HPDE6-E6E7 (cell line): ENCODE measurements around the gene PLA2G3.
A peak's percentile ranks its signal among the peaks of the same experiment; 100 is the strongest.

Experiments used
- DNase-seq: peaks from one replicate; pipeline ENCODE4 v3.0.0; 2011; ENCODE audit warnings: missing footprints; ENCODE audit errors: extremely low spot score

The PLA2G3 gene

DNA sequence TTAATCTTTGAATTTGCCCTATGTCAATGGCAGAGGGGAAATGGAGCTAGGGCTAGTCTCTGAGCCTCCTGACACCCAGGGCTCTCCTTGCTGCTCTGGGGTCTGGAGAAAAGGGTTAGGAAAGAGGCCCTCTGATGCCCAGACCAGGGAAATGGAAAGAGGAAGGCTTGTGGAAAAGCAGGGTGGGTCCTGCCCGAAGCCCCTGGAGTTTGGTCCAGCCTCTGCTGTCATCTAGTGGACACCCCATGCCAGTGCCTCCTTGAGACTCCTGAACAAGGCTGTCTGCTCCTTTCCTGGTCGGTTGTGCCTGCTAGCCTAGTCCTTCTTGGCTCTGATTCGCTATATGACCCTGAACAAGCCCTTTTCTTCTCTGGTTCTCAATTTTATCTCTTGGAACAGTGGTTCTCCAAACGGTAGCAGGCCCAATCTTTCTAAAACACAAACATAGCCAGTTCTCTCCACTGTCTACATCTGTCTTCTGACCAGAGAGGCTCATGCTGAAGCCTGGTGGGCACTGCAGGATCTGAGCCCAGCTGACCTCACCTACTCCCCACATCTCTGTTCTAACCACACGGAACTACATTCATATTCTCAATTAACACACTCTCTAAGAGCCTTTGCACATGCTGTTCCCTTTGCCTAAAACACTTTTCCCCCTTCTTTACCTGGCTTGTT, 8.8 kb upstream of the PLA2G3 start:
- DNase-seq, result peak; percentile 84

DNA sequence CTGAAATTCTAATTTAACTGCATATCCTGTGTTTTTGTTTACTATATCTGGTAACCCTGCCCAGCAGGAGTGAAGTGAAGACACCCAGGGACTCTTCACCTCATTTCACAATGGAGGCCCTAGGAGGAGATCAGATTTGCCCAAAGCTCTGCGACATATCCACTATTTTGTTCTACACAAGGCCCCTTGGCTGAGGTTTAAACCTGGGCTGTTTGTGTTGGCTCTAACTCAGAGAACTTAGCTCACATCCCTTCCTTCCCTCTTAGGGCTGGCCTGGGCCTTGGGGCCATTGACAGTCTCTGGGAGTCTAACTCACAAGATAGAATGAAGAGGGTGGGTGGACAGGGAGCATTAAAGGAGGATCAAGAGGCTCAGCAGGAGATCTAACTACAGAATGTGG, 8.2 kb upstream of the PLA2G3 start:
- DNase-seq, result no peak

- DNase-seq, result no peak
Measured at GRCh38 chr22:31144223-31144622, 3.9 kb upstream of the PLA2G3 start.

DNA sequence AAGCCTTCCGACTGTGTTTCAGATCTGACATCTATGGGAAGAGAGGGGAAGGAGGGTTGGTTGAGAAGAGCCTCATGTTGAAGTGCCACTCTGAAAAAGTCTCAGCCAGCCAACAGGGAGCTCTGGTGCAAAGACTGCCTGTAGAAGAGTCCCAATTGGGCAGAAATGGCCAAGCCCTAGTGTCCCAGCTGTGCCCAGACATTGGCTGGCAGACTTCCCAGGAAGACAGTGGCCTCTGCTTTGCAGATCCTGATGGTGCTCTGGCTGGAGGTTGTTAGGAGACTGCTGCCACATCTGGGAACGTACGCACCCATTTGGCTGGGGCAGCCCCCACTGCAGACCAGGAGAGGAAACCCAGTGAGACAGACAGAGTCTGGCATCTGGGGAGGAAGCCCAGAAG, 3.2 kb upstream of the PLA2G3 start:
- no peak for DNase-seq

- DNase-seq, result no peak
Measured at GRCh38 chr22:31143038-31143437, 2.7 kb upstream of the PLA2G3 start.

- no peak for DNase-seq
Measured at GRCh38 chr22:31142285-31142684, 2.0 kb upstream of the PLA2G3 start.

DNA sequence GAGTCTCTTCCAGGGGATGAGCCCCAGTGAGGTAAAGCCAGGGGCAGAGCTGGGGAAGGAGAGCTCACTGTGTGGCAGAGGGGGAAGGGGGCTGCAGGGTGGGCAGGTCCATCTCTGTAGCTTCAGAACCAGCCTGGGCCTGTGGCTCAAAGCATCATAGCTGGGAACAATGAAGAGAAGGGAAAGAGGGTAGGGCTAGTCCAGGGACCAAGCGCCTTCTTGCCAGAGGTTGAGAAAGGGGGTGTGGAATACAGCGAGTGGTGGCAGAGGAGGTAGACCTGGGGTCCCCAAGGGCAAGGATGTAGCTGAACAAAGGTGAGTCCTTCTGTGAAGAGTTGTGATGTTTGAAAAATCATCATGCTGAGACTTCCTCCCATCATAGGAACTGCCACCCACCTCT, 1.2 kb upstream of the PLA2G3 start:
- DNase-seq, result no peak

- no peak for DNase-seq
Measured at GRCh38 chr22:31140746-31141145, 438 bp upstream of the PLA2G3 start.

GRCh38 chr22:31139066-31139465, 1.2 kb downstream of the PLA2G3 start:
- no peak for DNase-seq

- no peak for DNase-seq
Measured at GRCh38 chr22:31138126-31138525, 2.2 kb downstream of the PLA2G3 start.

GRCh38 chr22:31137721-31138120, 2.6 kb downstream of the PLA2G3 start:
- no peak for DNase-seq

- DNase-seq, result no peak
Measured at GRCh38 chr22:31136711-31137110, 3.6 kb downstream of the PLA2G3 start.

- DNase-seq, result no peak
Measured at GRCh38 chr22:31136155-31136554, 4.2 kb downstream of the PLA2G3 start.

DNA sequence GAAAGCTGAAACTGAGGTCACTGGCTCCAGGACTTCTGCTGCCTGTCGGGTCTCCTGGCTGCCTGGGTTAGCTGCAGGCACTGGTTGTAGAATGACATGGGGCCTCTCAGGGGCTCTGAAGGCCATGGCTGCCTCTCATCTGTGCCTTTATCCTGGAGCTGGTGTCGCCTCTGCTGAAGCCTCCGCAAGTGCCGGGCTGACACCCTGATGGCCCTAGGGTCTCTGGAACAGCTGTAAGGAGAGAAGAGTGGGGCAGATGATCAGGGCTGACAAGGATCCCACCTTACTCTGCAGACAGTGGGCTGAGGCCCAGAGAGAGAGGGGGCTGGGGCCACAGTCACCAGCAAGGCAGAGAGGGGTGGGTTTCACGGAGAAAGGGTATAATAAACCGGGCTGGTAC, 4.6 kb downstream of the PLA2G3 start:
- DNase-seq, result no peak

DNA sequence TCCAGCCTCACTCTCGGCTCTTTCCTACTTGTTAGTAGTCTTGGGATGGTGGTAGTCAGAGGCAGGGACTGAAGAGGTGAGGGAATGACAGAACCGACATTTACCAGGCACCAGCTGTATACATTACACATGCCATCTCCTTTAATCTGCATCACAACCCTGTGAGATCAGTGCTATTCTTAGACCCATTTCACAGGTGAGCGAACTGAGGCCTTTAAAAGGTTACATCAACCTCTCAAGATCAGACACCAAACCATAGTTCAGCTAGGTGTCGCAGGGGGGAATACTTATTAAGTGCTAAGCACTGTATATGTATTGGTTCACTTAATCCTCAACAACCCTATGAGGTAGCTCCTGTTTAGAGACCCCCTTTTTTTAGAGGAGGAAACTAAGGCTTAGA, 5.6 kb downstream of the PLA2G3 start:
- DNase-seq, result no peak

DNA sequence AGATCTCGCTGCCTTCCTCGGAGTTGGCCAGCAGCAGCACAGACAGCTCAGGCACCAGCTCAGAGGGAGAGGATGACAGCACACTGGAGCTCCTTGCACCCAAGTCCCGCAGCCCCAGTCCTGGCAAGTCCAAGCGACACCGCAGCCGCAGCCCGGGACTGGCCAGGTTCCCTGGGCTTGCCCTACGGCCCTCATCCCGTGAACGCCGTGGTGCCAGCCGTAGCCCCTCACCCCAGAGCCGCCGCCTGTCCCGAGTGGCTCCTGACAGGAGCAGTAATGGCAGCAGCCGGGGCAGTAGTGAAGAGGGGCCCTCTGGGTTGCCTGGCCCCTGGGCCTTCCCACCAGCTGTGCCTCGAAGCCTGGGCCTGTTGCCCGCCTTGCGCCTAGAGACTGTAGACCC, 6.4 kb downstream of the PLA2G3 start:
- DNase-seq, result no peak

- DNase-seq, result no peak
Measured at GRCh38 chr22:31130873-31131272, 9.4 kb downstream of the PLA2G3 start.

- no peak for DNase-seq
Measured at GRCh38 chr22:31128156-31128555, 12.2 kb downstream of the PLA2G3 start.

DNA sequence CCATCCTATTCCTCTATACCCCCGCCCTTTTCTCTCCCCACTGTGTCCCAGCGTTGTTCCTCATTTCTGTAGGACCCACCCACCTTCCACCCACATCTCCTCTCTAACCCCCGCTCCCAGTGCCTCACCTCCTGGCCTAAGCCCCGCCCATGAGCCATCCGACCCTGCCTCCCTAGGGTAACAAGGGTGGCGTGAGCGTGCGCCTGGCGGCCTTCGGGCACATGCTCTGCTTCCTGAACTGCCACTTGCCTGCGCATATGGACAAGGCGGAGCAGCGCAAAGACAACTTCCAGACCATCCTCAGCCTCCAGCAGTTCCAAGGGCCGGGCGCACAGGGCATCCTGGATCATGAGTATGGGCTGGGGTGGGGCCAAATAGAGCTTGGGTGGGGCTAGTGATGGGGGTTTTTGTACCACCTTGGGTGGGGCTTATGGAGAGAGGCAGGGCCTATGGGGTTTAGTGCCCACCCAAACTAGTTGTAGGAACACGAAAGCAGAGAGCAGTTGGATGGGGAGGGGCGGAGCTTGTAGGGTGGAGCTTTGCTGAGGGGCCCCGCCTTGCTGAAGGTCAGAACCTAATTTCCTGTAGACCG, 13.0 kb downstream of the PLA2G3 start:
- no peak for DNase-seq

DNA sequence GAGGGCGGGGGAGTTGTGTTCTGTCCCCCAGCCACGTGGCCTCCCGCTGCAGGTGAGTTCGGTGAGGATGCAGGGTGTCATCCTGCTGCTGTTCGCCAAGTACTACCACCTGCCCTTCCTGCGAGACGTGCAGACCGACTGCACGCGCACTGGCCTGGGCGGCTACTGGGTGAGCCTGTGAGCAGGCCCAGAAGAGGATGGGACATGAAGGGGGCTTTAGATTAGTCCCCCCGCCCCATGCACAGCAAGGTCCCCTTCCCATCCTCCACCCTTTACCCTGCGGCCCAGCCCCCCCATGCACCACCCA, 13.5 kb downstream of the PLA2G3 start:
- no peak for DNase-seq

GRCh38 chr22:31126128-31126868, 14.0 kb downstream of the PLA2G3 start:
- DNase-seq, result no peak

GRCh38 chr22:31125521-31126117, 14.7 kb downstream of the PLA2G3 start:
- no peak for DNase-seq
